NCI-H146 treated with DMSO at 0.1 percent for 48 hours (cell line): ENCODE measurements around the gene JMJD7.
A peak's percentile ranks its signal among the peaks of the same experiment; 100 is the strongest.

ENCODE experiments used
- DNase-seq: peaks from one replicate; lab custom pipeline; 2025; ENCODE audit not compliant: unreplicated experiment; lab: John Stamatoyannopoulos, UW

JMJD7 gene

DNA sequence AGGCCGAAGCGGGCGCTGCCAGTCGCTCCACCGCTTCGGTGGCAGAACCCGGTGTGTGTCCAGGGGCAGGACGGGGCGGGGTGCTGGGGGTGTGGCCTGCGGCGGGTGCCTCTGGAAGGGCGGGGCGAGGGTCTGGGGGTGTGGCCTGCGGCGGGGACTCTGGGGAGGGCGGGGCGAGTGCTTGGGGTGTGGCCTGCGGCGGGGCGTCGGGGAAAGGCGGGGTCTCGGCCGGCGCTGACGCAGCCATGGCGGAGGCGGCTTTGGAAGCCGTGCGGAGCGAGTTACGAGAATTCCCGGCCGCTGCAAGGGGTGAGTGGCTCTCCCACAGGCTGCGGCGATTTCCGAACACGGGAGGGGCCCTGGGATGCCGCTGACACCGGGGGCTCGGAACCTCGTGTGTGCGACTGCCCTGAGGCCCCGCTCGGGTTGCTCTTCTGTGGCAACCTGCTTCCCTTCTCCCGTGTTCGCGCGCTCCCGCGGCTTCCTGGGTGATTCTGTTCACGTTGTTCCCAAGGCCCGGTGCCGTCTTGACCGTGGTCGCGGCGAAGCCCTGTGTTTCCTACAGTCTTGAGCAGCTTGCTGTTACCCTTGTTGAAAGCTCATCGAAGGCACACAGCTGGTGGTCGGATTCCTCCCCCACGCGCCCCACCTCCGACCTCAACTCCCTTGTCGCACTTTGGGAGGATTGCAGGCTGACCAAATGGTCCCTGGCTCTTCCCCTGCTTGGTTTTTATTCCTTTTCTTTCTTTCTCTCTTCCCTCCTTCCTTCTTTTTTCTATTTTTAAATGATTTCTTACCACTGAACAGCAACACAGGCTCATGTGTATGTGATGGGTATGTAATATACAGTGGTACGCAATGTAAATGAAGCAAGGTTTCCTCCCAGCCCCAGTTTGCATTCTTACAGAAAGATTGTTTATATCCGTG is at the start of gene JMJD7:
TSS of gene JMJD7 (plus strand) at position 213 of the 927 bp plus-strand sequence. CDS start at position 246, 33 bp downstream.
- peak; percentile 32 for DNase-seq

DNA sequence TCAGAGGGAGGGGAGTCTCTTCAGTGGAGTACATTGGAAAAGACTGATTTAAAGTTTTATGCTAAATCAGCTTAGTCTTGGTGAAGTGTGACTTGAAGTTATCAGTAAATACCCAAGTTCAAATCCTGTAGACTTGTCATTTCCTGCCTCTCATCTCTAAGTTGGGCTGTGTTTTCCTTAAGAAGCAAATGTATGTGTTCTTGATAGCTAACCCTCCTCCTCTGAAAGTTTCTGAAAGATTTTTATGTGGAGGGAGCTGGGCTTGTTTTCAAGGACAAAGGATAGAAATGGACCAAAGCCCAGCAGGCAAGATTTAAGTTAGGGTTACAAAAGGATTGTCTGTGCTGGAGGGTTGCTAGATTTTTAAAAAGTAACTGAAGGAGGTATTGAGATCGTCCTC is 49.4 kb upstream of the JMJD7 start:
- DNase-seq: no peak

DNA sequence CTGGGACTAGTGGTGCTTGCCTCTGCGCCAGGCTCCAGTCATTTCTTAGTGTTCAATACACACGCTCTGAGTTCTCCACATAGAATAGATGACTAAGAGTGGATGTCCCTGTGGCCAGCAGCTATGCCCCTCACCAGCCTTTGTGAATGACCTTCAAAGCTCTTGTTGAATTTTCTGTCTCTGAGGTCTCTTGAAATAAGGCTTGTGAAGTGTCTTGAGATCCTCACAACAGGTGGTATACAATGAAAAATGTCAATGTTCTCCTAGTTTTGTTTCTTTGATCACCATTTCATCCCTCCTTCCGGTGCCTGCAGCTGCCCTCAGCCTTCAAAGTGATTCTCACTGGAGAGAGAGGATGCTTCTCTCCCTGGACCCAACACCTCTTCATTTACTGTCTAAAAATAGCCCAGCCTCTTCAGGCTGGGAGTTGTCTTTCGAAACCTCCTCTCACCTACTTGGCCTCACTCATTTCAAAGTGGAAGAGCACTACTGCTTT is 48.2 kb upstream of the JMJD7 start:
- no peak for DNase-seq

DNA sequence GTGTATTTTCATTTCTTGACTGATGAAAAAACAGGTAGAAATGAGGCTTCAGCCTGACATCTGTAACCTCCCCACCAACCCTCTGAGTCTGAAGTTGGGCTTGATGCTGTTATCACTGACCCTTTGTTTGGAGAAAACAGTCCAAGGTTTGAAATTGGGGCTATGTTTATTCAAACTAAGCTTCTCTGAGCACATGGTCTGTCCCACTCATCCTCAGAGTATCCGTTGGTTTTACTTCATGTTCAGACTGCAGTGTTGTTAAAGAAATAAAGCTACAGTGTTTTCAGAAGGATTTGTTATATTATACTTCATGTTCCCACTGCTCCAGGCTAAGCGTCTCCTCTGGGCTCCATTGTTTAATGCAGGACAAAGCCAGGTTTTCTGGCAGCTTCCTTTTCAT is 47.6 kb upstream of the JMJD7 start:
- no peak for DNase-seq

DNA sequence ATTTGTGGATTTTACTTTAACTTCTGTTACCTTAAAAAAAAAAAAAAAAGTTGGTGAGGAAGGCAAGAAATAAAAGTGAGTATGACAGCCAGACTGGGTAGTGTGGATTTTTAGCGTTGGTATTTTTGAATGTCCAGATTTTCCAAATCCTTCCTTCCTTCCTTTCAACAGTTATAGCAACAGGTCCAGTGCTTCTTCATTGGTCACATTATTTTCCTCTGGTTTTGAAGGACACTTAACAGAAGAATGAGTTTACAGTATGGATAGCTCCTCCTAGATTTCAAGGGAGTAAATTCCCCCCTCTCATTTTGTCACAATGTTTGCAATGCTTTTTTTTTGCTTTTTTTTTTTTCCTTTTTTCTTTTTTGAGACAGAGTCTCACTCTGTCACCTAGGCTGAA is 47.2 kb upstream of the JMJD7 start:
- DNase-seq: no peak

DNA sequence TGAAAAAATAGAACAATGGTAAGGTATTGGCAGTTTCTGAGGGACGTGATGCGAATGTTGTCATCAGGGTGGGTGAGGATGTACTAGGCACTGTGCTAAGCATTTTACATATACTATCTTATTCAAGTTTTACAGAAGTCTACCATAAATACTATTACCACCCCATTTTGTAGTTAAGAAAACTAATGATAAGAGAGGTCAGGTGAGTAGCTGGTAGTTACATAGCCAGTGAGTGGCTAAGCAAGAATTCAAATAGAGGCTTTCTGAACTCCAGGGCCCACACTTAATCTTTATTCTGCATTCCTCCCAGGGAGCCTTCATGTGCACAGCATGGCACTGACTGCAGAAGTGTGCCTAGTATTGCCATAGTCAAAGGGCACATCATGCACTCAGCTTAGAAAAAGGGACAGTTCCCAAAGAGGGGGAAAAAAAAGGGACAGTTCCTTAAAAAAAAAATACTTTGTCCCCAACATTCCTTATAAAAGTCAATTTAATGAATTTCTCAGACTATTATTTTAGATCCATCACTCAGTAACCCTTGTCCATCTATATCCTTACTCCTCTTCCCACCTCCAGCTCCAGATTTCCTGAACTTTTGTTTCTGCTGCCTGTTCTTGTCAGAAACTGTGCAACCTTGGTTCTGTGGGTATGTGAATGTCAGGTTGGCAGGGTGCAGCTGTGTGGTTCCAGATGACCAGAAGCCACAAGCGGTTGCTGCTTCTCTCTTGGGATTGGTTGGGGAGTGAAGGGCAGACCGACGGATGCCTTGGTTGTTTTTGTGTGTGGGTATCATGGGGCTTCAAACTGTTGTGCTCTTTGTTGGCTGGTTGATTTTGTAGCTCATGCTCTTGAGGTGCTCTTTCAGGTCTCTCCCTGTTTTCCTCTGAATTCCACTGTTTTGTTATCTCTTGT is 45.3 kb upstream of the JMJD7 start:
- DNase-seq: no peak

DNA sequence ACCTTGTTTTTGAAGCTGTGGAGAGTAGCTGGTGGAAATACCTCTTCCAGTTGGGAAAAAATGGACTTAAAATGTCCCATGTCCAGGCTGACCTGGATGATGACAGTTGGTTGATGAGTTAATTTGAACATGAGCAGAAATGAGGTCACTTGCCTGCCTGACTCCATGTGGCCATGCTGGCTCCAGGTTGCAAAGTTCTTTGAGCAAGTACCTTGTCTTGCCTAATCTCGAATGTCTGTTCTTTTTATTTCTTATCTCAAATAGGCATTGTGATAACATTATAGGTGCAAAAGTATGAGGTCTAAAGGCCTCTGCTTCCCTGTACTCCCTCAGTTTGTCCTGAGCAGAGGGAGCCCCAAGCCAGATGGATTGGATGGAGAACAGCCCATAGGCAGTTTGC is 44.6 kb upstream of the JMJD7 start:
- no peak for DNase-seq

DNA sequence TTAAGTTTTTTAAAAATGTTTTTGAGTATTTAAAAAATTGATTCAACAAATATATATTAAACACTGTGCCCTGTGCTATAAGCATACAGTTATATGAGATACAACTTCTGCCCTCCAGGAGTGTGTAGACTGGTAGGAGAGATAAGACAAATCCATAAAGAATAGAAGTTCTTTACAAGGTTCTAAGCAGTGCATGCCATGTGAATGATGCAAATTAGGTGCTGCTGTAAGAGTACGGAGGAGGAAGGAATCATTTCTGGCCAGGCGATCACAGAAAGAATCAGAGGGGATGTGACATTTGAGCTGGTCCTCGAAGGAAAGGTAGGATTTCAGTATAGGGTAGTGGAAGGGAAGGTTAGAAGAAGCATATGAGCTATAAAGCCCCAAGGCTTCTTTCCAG is 39.6 kb upstream of the JMJD7 start:
- DNase-seq: no peak

DNA sequence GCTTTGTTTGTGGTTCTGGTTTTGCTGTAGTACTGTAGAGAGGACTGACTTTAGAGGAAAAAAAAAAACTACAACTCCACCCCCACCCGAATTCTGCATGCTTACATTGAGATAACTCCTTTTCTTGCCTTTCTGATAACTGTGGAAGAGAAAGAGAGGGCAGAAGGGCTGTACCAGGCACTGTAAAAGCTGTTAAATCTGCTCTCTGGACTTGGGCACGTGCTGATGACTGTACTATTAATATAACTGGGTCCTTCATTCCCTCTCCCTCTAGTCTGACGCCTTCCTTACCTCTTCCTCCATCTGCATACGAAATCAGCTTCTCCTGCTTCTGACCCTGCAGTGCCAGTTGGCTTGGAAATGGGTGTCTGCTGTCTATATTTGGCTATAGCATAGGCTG is 38.7 kb upstream of the JMJD7 start:
- DNase-seq: no peak

DNA sequence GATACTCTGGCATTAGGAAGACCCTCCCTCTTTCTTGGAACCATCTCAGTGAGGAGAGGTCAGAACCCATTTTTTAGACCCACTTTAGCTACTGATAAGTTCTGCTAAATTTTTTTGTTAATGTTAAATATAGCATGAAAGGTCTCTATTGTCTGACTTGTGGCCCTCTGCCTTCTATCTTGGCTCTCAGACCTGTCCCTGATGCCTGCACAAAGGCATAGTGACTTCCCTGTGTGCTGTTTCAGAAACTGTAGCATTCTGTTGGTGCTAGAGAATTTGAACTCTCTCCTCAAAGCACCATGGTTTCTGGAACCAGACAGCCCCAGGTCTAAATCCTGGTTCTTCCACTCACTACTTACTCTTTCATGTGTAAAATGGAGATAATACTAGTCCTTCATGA is 38.2 kb upstream of the JMJD7 start:
- no peak for DNase-seq

DNA sequence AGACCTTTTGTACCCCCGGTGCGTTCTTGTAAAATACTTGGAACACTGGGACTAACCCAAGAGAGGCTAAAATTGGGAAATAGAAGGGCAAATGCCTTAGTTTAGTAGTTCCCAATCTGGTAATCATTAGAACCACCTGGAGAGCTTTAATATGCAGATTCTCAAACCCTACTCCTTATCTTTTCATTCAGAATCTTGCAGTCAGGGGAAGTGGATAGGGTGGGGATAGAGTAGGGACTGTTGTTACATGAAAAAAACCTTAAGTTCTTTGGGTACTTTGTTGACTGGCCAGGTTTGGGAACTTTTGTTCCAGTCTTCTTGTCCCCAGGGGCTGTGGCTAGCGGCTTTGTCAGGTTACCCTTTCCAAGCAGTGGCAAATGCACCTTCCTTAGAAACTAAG is 37.7 kb upstream of the JMJD7 start:
- DNase-seq: no peak

DNA sequence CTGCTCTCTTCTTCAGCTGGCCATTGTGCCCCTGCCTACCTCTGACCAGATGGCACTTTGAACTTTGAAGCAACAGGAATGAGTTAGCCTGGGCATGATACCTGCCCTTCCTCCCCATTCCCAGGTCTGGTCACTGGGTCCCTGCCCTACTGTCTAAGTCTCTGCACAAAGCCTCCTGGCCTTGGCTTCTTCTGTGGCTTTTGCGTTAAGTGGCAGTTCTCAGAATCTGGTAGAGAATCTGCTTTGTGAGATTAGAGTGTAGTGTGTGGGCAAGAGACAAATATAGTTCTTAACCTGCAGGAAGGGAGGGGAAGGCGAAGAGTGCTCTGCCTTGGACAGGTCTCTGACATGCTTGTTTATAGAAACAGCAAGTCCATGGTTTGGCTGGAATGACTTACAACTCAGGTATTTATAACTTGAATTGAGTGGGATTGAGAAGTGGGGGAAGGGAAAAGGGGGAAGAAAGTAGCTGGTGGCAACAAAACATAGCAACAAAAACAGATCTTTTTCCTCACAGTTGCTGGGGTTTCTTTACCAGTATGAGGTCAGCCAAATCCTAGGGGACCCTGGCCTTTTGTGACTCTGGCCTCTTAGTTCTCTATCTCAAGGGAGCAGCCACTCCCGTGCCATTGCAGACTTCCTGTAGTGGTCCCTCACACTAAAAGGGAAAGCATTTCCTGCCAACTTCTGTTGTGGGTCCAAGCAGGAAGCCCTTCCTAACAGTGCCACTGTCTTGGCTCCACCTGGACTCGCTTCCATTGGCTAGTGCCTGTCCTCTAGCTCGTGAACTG is 36.9 kb upstream of the JMJD7 start:
- no peak for DNase-seq

DNA sequence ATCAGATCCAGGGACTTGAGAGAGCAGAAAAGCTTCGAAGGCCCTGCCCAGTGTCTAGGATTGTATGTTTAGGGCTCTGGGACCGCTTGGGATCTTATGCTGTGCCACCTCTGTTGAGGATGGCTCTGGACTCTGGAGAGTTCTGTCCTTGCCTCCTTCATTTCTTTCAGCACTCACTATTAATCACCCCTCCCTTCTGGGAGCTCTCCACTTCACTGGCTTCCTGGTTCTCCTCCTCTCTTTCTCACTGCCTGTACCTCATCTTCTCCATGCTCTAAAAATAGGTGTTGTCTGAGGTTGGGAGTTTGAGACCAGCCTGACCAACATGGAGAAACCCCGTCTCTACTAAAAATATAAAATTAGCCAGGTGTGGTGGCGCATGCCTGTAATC is 36.4 kb upstream of the JMJD7 start:
- no peak for DNase-seq

DNA sequence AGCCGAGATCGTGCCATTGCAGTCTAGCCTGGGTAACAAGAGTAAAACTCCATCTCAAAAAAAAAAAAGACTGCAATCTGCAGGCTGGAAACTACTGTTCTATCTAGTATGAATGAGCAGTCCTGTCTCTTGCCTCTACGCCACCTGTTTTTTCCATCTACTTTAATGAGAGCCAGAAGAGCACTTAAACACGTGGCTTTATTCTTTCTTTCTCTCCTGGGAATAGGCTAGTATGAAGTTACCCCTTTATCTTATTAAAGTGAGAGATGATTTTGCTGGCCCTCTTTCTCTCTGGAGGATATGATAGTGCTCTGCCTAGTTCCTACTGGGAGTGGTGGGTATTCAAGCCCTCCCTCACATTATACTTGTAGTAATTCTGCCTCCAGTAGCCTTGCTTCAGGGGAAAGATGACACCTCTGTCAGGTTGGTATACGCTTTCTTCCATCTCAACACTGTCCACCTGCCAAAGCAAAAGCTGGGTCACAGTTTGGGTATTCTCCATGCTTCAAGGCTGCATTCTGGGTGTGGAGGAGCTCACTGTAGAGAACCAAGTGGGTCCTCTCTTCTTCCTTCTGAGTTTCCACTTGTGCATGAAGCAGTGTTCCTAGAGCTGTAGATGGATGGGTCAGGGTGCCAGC is 35.8 kb upstream of the JMJD7 start:
- no peak for DNase-seq

DNA sequence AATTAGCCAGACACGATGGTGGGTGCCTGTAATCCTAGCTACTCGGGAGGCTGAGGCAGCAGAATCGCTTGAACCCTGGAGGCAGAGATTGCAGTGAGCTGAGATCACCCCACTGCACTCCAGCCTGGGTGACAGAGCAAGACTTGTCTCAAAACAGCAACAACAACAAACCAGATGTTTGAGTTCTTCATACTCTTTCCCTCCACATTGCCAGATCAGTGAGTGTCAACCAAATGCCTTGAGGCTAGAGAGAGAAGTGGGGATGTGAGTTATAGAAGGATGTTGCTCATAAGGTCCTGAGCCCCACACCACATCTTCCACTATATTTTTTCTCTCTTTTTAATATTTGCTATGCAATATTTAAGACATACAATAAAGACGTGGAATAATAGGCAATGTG is 33.8 kb upstream of the JMJD7 start:
- DNase-seq: no peak

DNA sequence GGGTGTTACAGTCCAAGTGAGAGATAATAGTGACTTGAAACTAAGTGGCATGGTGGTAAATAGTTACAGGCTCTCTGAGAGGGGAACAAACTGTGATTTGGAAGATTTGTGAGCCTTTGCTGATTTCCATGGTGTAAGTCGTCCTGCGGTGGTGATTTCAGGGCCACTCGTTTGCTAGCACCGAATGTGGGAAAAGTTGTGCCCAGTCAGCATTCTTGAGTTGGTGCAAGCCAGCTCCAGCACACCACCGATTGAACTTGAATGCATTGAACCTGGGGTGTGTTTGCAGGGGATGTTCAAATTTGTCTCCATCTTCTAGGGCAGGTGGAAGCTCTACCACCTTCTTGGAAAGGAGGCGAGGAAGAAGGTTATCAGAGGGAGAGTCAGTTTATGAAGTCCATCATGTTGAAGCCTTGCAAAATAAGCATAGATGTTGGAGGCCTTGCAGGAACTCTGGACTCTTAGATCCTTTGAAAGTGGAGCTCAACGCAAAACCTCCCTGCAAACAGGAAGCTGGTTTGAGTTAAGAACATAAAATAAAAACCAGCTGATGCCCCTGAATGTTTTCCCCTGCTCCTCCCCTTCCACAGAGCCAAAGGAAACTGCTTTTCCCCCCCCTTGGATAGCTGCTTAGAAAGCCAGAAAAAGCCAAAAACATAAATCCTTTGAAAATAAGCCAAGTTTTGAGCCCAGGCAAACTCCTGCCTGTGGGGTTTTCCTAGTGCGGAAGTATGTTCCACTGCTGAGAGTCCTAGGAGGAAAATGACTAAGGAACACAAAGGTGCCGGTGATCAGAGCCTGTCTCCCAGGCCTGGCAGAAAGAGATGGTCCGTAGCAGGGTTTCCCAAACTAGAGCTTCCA is 31.7 kb upstream of the JMJD7 start:
- DNase-seq: no peak

DNA sequence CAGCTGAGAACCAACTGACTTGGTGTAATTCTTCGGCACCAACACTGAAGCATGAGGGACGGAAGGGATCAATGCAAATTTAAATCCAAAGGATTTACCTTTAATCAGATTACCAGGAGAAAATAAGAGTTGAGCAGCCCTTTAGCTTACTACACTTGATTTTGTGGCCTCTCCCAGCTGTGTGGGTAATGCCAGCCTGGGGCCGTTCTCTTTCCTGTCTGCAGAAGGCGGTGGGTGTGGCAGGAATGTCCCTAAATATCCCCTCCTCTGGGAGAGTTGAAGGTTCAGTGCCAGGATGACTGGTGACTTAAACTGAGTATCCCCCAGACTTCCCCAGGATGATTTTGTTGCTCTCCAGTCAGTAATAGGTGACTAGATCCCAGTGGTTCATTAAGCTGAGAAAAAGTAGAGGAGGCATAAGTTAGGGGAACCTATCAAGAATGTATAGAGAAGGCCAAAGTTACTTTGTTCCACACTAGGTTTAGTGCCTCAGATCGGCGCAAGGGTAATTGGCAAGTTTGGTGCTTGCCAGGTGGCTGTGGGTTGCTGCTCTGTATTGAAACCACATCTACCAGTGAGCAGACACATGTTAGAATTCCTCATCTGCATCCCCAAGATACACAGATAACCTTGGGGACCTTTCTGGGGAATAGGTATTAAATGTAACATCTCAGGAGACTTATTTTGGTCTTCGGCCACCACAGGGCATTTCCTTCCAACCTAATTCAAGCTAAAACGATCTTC is 30.5 kb upstream of the JMJD7 start:
- no peak for DNase-seq

DNA sequence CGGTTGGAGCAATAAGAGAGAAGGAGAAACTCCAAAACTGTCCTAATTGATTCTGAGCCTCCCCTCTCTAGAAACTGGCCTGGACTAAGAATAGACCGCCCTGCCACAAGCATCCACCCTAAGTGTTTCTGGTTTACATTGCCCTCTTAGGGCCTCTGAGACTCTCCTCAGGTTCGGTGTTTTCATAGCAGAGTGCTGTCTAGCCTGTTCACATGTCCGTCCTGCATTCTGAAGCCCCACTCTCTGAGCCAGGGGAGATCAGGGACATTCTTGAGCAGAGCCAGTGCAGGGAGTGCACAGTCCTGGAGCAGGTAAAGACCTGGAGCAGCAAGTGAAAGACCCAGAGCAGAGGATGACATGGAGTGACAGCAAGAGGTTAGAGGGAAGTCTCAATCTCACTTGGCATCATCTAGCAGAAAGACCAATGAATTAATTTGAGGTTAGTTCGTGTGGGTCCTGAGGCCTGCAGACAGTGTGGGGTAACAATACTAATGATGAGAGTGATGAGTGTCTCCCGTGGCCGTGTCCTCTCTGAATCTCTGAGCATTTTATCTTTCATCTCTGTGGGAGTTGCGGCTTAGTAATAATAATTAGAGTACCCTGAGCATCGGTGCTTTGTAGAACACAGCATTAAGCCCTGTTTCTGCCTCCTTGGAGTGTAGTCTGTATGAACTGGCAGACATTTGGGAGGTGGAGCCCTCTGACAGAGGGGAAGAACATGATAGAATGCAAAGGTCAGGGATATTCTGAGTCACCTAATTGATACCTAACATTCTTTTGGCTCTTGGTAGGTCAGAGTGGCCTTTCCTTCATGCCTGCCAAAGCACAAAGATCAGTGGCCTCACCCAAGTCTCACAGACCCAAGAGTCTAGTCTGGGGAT is 29.0 kb upstream of the JMJD7 start:
- DNase-seq: no peak
